ENCODE data around the gene GON4L. TPM values are rescaled to one million over a fixed set of nuclear protein-coding genes. Genes with fewer than 3 reads are reported as not detected.

The GON4L gene
- total RNA-seq, 1 experiment from 2014 or later = 67.1 TPM

- DNase-seq = peak; percentile 97
- Mint-ChIP-seq H3K4me1 (ENCODE audit: low read depth, unreplicated experiment) (peaks cover 6% of the 10 kb centered on the region), H3K36me3 (ENCODE audit: insufficient read depth, unreplicated experiment) (peaks cover 32% of the 10 kb centered on the region), H3K27me3 (ENCODE audit: unreplicated experiment) (peaks cover 40% of the 10 kb centered on the region), H3K27ac (ENCODE audit: unreplicated experiment) (peak within 1 kb of the TSS; percentile 59), H3K9me3 (ENCODE audit: low read depth, unreplicated experiment) (no peaks in the 10 kb centered on the region), H3K4me3 (ENCODE audit: low read depth, unreplicated experiment) (peak within 1 kb of the TSS; percentile 68)
- TF ChIP-seq CTCF (IDR thresholded peaks at IDR 0.05; ENCODE audit: unreplicated experiment) = no peak
- no TSS peak for BruUV-seq (replicated peaks)
- intact Hi-C loops (cut with micrococcal nuclease; ENCODE audit: unreplicated experiment) = loop anchor here (5.0 kb wide), 2 partner anchors 33 to 53 kb away; partner anchors contain the start of gene RIT1
- CTCF ChIA-PET = interaction anchor here (1.0 to 1.2 kb wide), 4 partner anchors 11 to 118 kb away, joined by 3 to 4 read pairs (median 4); no protein-coding TSS in a partner anchor
These were observed 2.3 kb upstream of the GON4L start, which contains the start of gene SYT11 for GRCh38 chr1:155859234-155859829. Gene SYT11 (plus strand): TSS chr1:155859567. CDS start chr1:155859762, 195 bp downstream.

- CTCF ChIA-PET = interaction anchor here (1.0 to 1.2 kb wide), 4 partner anchors 12 to 119 kb away, joined by 3 to 4 read pairs (median 4); no protein-coding TSS in a partner anchor
- intact Hi-C loops (cut with micrococcal nuclease; ENCODE audit: unreplicated experiment) = loop anchor here (5.0 kb wide), 2 partner anchors 33 to 53 kb away; partner anchors contain the start of gene RIT1
- H3K27me3 Mint-ChIP-seq (ENCODE audit: unreplicated experiment) = peaks cover 40% of the 10 kb centered on the region
- TF ChIP-seq CTCF (IDR thresholded peaks at IDR 0.05; ENCODE audit: unreplicated experiment) = no peak
- BruUV-seq (replicated peaks) = no TSS peak
- no peaks in the 10 kb centered on the region for H3K9me3 Mint-ChIP-seq (ENCODE audit: low read depth, unreplicated experiment)
- H3K4me1 Mint-ChIP-seq (ENCODE audit: low read depth, unreplicated experiment) = peaks cover 6% of the 10 kb centered on the region
- H3K36me3 Mint-ChIP-seq (ENCODE audit: insufficient read depth, unreplicated experiment) = peaks cover 35% of the 10 kb centered on the region
- H3K27ac Mint-ChIP-seq (ENCODE audit: unreplicated experiment) = peak overlapping the region; percentile 59
- peak overlapping the region; percentile 68 for H3K4me3 Mint-ChIP-seq (ENCODE audit: low read depth, unreplicated experiment)
- peak; percentile 12 for DNase-seq
These were observed 1.8 kb upstream of the GON4L start for GRCh38 chr1:155858800-155859233.

- no peak for TF ChIP-seq CTCF (IDR thresholded peaks at IDR 0.05; ENCODE audit: unreplicated experiment)
- CTCF ChIA-PET = interaction anchor here (0.5 to 1.0 kb wide), 2 partner anchors 53 to 357 kb away, joined by 4 to 8 read pairs; no protein-coding TSS in a partner anchor
- Mint-ChIP-seq H3K27me3 (ENCODE audit: unreplicated experiment) (peaks cover 23% of the 10 kb centered on the region), H3K4me1 (ENCODE audit: low read depth, unreplicated experiment) (peaks cover 14% of the 10 kb centered on the region), H3K27ac (ENCODE audit: unreplicated experiment) (peak overlapping the region; percentile 71), H3K9me3 (ENCODE audit: low read depth, unreplicated experiment) (no peaks in the 10 kb centered on the region), H3K36me3 (ENCODE audit: insufficient read depth, unreplicated experiment) (peaks cover 54% of the 10 kb centered on the region), H3K4me3 (ENCODE audit: low read depth, unreplicated experiment) (peak overlapping the region; percentile 91)
- no peak for DNase-seq
- BruUV-seq (replicated peaks) = TSS peak; percentile 67
- intact Hi-C loops (cut with micrococcal nuclease; ENCODE audit: unreplicated experiment) = loop anchor here (5.0 kb wide), 2 partner anchors 36 to 56 kb away; partner anchors contain the start of gene RIT1
These were observed 598 bp downstream of the GON4L start for GRCh38 chr1:155856257-155856974.

GRCh38 chr1:155850345-155850744 lies 6.7 kb downstream of the GON4L start:
- no peaks in the 10 kb centered on the region for H3K27me3 Mint-ChIP-seq (ENCODE audit: unreplicated experiment)
- no peak overlapping the region for H3K4me3 Mint-ChIP-seq (ENCODE audit: low read depth, unreplicated experiment)
- TF ChIP-seq CTCF (IDR thresholded peaks at IDR 0.05; ENCODE audit: unreplicated experiment) = no peak
- CTCF ChIA-PET = interaction anchor here (0.7 to 0.9 kb wide), 2 partner anchors 10 to 11 kb away, joined by 3 to 4 read pairs; no protein-coding TSS in a partner anchor
- peaks cover 12% of the 10 kb centered on the region for H3K4me1 Mint-ChIP-seq (ENCODE audit: low read depth, unreplicated experiment)
- H3K27ac Mint-ChIP-seq (ENCODE audit: unreplicated experiment) = no peak overlapping the region
- H3K36me3 Mint-ChIP-seq (ENCODE audit: insufficient read depth, unreplicated experiment) = peaks cover 72% of the 10 kb centered on the region
- intact Hi-C loops (cut with micrococcal nuclease; ENCODE audit: unreplicated experiment) = no loop called here
- H3K9me3 Mint-ChIP-seq (ENCODE audit: low read depth, unreplicated experiment) = no peaks in the 10 kb centered on the region
- no TSS peak for BruUV-seq (replicated peaks)
- DNase-seq = no peak
